ENCODE data around the gene PRR29.
A peak's percentile ranks its signal among the peaks of the same experiment; 100 is the strongest.

Gene PRR29

GRCh38 chr17:63998050-63998720 lies at the start of gene PRR29:
Gene PRR29 (plus strand): TSS chr17:63998351. CDS start chr17:63998365, 14 bp downstream.
- Histone ChIP-seq H3K4me1 (ENCODE audit: insufficient read depth, low read length) (no peaks in the 10 kb centered on the region), H3K9me3 (ENCODE audit: low read length) (no peaks in the 10 kb centered on the region), H2AFZ (ENCODE audit: low read depth, low read length) (peak within 1 kb of the TSS; percentile 94), H3K27me3 (ENCODE audit: insufficient read depth, low read length) (peaks cover 11% of the 10 kb centered on the region), H3K36me3 (ENCODE audit: insufficient read depth, low read length) (no peaks in the 10 kb centered on the region), H3K4me3 (ENCODE audit: low read length) (peak within 1 kb of the TSS; percentile 62)

DNA sequence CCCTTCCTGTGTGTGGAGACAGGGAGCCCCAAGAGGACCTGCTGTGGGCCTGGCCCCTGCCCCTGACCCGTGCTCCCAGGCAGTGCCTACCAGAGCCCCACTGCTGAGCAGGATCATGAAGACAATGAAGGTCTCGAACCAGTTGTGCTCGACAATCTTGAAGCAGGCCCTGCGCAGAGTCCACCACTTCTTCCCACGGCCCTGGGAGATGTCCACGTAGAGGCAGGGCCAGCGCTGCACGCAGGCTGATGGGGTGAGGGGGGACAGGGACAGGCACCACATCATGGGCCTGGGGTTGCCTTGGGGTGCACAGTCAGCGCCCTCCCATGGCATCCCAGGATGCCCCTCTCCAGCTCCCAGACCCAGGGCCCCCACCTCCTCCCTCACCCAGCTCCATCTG lies 49.6 kb upstream of the PRR29 start:
- H3K27me3 ChIP-seq (ENCODE audit: insufficient read depth, low read length) = no peaks in the 10 kb centered on the region
- H3K9me3 ChIP-seq (ENCODE audit: low read length) = no peaks in the 10 kb centered on the region
- no peak overlapping the region for H3K4me3 ChIP-seq (ENCODE audit: low read length)
- H2AFZ ChIP-seq (ENCODE audit: low read depth, low read length) = no peak overlapping the region
- no peaks in the 10 kb centered on the region for H3K4me1 ChIP-seq (ENCODE audit: insufficient read depth, low read length)
- H3K36me3 ChIP-seq (ENCODE audit: insufficient read depth, low read length) = no peaks in the 10 kb centered on the region

DNA sequence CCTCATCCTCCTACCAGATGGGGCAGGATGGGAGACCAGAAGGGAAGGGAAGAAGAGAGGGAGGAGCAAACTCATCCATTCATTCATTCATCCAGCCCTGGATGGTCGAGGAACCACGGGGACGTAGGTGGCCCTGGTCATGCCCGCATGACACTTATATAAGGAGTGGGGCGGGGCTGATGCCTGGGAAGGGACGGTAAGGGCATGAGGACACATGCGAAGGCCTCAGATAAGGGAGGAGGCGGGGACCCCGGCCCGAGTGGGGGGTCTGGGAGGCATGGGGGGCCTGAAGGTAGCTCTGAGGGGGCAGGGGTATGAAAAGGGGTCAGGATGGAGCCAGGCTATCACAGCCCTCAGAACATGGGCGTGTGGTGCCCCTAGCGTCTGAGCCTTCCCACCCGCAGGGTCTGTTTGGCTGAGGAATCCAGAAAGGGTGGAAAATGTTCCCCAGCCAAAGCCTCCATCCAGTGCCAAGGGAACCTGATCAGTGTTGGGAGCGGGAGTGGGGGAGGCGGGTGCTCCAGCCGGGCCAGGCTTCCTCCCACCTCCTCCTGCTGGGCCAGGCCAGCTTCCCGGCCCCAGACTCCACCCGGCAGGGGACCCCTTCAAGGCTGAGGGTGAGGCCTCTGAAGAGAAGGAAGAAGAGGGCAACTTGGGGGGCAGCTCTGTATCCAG lies 48.4 kb upstream of the PRR29 start:
- Histone ChIP-seq H3K9me3 (ENCODE audit: low read length) (no peaks in the 10 kb centered on the region), H2AFZ (ENCODE audit: low read depth, low read length) (no peak overlapping the region), H3K27me3 (ENCODE audit: insufficient read depth, low read length) (no peaks in the 10 kb centered on the region)

DNA sequence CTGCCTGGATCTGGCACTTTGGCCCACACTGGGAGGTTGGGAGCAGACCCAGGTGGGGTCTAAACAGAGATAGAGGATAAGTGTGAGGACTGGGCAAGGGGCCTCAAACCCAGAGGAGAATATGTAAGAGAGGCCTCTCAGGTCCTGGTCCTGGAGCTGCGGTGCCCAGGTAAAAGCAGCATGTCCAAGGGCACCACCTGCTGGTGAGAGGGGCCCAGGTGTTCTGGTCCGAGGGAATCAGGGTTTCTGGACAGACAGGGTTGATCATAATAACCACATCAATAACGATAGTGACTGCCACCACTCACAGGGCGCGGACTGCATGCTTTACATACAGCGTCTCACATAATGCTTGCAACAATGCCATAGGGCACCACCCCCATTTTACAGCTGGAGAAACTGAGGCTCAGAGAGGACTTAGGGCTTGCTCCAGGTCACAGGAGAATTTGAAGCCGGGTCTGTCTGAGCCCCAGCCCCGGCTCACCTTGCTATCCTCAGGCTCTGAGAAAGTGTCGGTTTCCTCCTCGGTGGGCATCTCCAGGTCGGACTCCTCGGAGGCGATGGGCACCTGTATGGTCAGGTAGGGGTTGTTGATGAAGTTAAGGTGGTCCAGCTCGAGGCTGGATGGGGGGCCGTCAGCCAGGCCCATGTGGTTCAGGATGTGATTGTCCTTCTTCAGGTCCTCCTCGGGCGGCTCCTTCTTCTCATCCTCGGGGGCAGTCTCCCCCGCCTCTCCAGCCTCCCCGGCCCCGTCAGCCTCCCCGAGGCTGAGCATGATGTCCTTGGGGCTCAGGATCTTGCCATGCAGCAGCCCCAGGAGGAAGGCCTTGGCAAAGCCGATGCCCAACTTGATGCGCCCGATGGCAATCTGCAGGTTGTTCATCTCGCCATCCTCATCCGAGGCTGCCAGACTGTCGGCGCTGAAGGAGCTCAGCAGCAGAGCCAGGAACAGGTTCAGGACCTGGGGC lies 46.9 kb upstream of the PRR29 start:
- Histone ChIP-seq H3K4me1 (ENCODE audit: insufficient read depth, low read length) (no peaks in the 10 kb centered on the region), H3K27me3 (ENCODE audit: insufficient read depth, low read length) (no peaks in the 10 kb centered on the region), H3K9me3 (ENCODE audit: low read length) (no peaks in the 10 kb centered on the region), H2AFZ (ENCODE audit: low read depth, low read length) (no peak overlapping the region), H3K4me3 (ENCODE audit: low read length) (no peak overlapping the region), H3K36me3 (ENCODE audit: insufficient read depth, low read length) (no peaks in the 10 kb centered on the region)

More for the DNA sequence above, 48.4 kb upstream of the PRR29 start:
- Histone ChIP-seq H3K4me1 (ENCODE audit: insufficient read depth, low read length) (no peaks in the 10 kb centered on the region), H3K36me3 (ENCODE audit: insufficient read depth, low read length) (no peaks in the 10 kb centered on the region), H3K4me3 (ENCODE audit: low read length) (no peak overlapping the region)

GRCh38 chr17:63954402-63955063 lies 43.6 kb upstream of the PRR29 start:
- Histone ChIP-seq H3K27me3 (ENCODE audit: insufficient read depth, low read length) (peaks cover 3% of the 10 kb centered on the region), H3K4me3 (ENCODE audit: low read length) (no peak overlapping the region), H3K9me3 (ENCODE audit: low read length) (no peaks in the 10 kb centered on the region), H3K36me3 (ENCODE audit: insufficient read depth, low read length) (no peaks in the 10 kb centered on the region), H3K4me1 (ENCODE audit: insufficient read depth, low read length) (no peaks in the 10 kb centered on the region), H2AFZ (ENCODE audit: low read depth, low read length) (no peak overlapping the region)

- H2AFZ ChIP-seq (ENCODE audit: low read depth, low read length) = no peak overlapping the region
- no peaks in the 10 kb centered on the region for H3K36me3 ChIP-seq (ENCODE audit: insufficient read depth, low read length)
- peaks cover 10% of the 10 kb centered on the region for H3K27me3 ChIP-seq (ENCODE audit: insufficient read depth, low read length)
- H3K4me1 ChIP-seq (ENCODE audit: insufficient read depth, low read length) = no peaks in the 10 kb centered on the region
- no peak overlapping the region for H3K4me3 ChIP-seq (ENCODE audit: low read length)
- no peaks in the 10 kb centered on the region for H3K9me3 ChIP-seq (ENCODE audit: low read length)
These were observed 42.9 kb upstream of the PRR29 start for GRCh38 chr17:63955232-63955631.

- Histone ChIP-seq H3K36me3 (ENCODE audit: insufficient read depth, low read length) (no peaks in the 10 kb centered on the region), H3K4me3 (ENCODE audit: low read length) (no peak overlapping the region), H3K27me3 (ENCODE audit: insufficient read depth, low read length) (peaks cover 15% of the 10 kb centered on the region), H2AFZ (ENCODE audit: low read depth, low read length) (no peak overlapping the region), H3K4me1 (ENCODE audit: insufficient read depth, low read length) (no peaks in the 10 kb centered on the region), H3K9me3 (ENCODE audit: low read length) (no peaks in the 10 kb centered on the region)
These were observed 42.4 kb upstream of the PRR29 start for GRCh38 chr17:63955791-63956190.

DNA sequence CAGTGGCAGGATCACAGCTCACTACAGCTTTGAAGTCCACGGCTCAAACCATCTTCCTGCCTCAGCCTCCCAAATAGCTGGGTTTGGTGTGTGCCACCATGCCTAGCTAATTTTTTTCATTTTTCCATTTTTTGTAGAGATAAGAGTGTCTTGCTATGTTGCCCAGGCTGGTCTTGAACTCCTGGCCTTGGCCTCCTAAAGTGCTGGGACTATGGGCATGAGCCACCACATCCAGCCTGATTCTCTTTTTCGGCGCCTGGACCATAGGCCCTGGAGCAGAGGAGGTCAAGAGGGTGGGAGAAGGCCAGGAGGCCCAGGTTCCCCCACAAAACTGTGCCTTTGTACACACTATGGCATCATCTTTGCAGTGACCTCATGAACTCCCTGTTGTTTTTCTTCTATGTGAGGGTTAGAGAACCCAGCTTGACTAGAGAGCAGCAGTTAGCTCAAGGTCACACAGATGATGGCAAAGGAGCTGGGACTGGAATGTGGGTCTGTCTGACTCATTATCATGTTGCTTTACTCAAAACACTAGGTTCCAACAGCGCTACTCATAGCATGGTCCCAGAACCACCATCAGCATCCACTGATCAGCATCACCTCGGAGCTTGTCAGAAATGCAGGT lies 41.7 kb upstream of the PRR29 start:
- H2AFZ ChIP-seq (ENCODE audit: low read depth, low read length) = no peak overlapping the region
- H3K4me1 ChIP-seq (ENCODE audit: insufficient read depth, low read length) = no peaks in the 10 kb centered on the region
- H3K27me3 ChIP-seq (ENCODE audit: insufficient read depth, low read length) = peaks cover 15% of the 10 kb centered on the region
- no peaks in the 10 kb centered on the region for H3K36me3 ChIP-seq (ENCODE audit: insufficient read depth, low read length)
- H3K9me3 ChIP-seq (ENCODE audit: low read length) = no peaks in the 10 kb centered on the region
- no peak overlapping the region for H3K4me3 ChIP-seq (ENCODE audit: low read length)

GRCh38 chr17:63960006-63960405 lies 38.1 kb upstream of the PRR29 start:
- Histone ChIP-seq H3K36me3 (ENCODE audit: insufficient read depth, low read length) (no peaks in the 10 kb centered on the region), H3K27me3 (ENCODE audit: insufficient read depth, low read length) (peaks cover 15% of the 10 kb centered on the region), H2AFZ (ENCODE audit: low read depth, low read length) (no peak overlapping the region), H3K4me1 (ENCODE audit: insufficient read depth, low read length) (no peaks in the 10 kb centered on the region), H3K9me3 (ENCODE audit: low read length) (no peaks in the 10 kb centered on the region), H3K4me3 (ENCODE audit: low read length) (no peak overlapping the region)

DNA sequence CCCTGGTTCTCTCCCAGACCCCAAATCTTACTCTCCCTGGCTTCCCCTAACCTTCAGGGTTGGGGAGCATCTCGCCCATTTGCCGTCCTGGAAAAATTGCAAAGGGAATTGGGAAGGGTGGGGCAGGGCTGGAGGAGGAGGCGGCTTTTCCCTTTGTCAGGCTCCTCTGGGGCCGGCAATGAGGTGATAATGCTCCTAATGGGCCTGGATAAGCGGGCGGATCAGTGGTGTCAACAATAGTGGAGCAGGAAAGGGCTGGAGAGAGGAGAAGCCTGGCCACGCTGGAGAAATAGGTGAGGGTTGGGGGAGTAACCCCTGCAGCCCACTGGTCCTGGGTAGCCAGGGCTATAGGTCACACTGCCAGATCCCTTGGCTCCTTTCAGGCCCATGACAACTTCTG lies 37.7 kb upstream of the PRR29 start:
- Histone ChIP-seq H3K4me1 (ENCODE audit: insufficient read depth, low read length) (no peaks in the 10 kb centered on the region), H3K4me3 (ENCODE audit: low read length) (no peak overlapping the region), H3K27me3 (ENCODE audit: insufficient read depth, low read length) (peaks cover 15% of the 10 kb centered on the region), H3K36me3 (ENCODE audit: insufficient read depth, low read length) (no peaks in the 10 kb centered on the region), H2AFZ (ENCODE audit: low read depth, low read length) (no peak overlapping the region), H3K9me3 (ENCODE audit: low read length) (no peaks in the 10 kb centered on the region)

- no peaks in the 10 kb centered on the region for H3K36me3 ChIP-seq (ENCODE audit: insufficient read depth, low read length)
- no peak overlapping the region for H3K4me3 ChIP-seq (ENCODE audit: low read length)
- no peak overlapping the region for H2AFZ ChIP-seq (ENCODE audit: low read depth, low read length)
- H3K4me1 ChIP-seq (ENCODE audit: insufficient read depth, low read length) = no peaks in the 10 kb centered on the region
- no peaks in the 10 kb centered on the region for H3K9me3 ChIP-seq (ENCODE audit: low read length)
- H3K27me3 ChIP-seq (ENCODE audit: insufficient read depth, low read length) = peaks cover 15% of the 10 kb centered on the region
These were observed 36.6 kb upstream of the PRR29 start for GRCh38 chr17:63961355-63962212.

DNA sequence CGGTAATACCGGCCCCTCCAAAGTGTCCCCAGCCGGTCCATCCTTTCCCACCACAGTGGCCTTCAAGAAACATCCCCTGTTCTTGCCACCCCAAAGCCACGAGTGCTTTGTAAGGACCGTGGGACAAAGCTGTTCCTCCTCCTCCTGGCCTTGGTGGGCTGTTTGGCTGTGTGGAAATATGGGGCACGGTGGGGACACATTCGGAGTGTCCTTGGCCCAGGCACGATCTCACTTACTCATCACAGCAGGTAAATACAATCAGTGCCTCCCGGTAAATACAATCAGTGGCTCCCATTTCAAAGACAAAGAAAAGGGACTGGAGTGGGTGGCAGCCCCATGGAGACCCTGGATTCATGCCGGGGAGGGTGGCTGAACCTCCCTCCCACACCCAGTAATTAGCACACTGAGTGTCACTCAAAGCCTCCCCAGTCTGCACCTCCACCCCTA lies 35.8 kb upstream of the PRR29 start:
- Histone ChIP-seq H3K4me1 (ENCODE audit: insufficient read depth, low read length) (no peaks in the 10 kb centered on the region), H2AFZ (ENCODE audit: low read depth, low read length) (no peak overlapping the region), H3K4me3 (ENCODE audit: low read length) (no peak overlapping the region), H3K9me3 (ENCODE audit: low read length) (no peaks in the 10 kb centered on the region), H3K27me3 (ENCODE audit: insufficient read depth, low read length) (peaks cover 15% of the 10 kb centered on the region), H3K36me3 (ENCODE audit: insufficient read depth, low read length) (no peaks in the 10 kb centered on the region)
